Liver (tissue), 9 donors: ENCODE results near the gene PTPRN2. TPM values are rescaled to one million over a fixed set of nuclear protein-coding genes. Genes with fewer than 3 reads are reported as not detected.

Source experiments
- DNase-seq: peaks from one replicate; pipeline ENCODE4 v3.0.0-alpha.2; 2017; ENCODE audit warnings: low spot score
- H3K27ac ChIP-seq, 2 donors: one replicate each; pipeline ENCODE4 v1.7.0; 2013; ENCODE audit warnings: inconsistent platforms in 2 of 2, low read length in 2 of 2, control low read depth in 1 of 2, low read depth in 1 of 2, mild to moderate bottlenecking in 1 of 2
- H3K27me3 ChIP-seq, 4 donors: one replicate each; pipeline versions ENCODE4 v1.6.1 to v1.7.0; 2013; ENCODE audit warnings: low read length in 3 of 4, inconsistent platforms in 1 of 4, mild to moderate bottlenecking in 1 of 4, moderate library complexity in 1 of 4; ENCODE audit not compliant: control insufficient read depth in 4 of 4, insufficient read depth in 4 of 4
- H3K36me3 ChIP-seq, 4 donors: one replicate each; pipeline versions ENCODE4 v1.6.1 to v1.7.0; 2013; ENCODE audit warnings: low read length in 3 of 4, mild to moderate bottlenecking in 3 of 4, low read depth in 1 of 4, moderate library complexity in 1 of 4; ENCODE audit not compliant: control insufficient read depth in 4 of 4, insufficient read depth in 3 of 4
- H3K4me1 ChIP-seq, 4 donors: one replicate each; pipeline versions ENCODE4 v1.6.1 to v1.7.0; 2013; ENCODE audit warnings: low read length in 3 of 4, mild to moderate bottlenecking in 3 of 4, moderate library complexity in 1 of 4; ENCODE audit not compliant: control insufficient read depth in 4 of 4, insufficient read depth in 4 of 4
- H3K4me3 ChIP-seq, 3 donors: one replicate each; pipeline versions ENCODE4 v1.6.1 to v1.7.0; 2013; ENCODE audit warnings: low read length in 3 of 3, control low read depth in 1 of 3, low read depth in 1 of 3, mild to moderate bottlenecking in 1 of 3
- H3K9ac ChIP-seq, 2 donors: one replicate each; pipeline ENCODE4 v1.7.0; 2013; ENCODE audit warnings: low read length in 2 of 2, mild to moderate bottlenecking in 2 of 2, moderate library complexity in 2 of 2, control low read depth in 1 of 2, low read depth in 1 of 2
- H3K9me3 ChIP-seq, 4 donors: one replicate each; pipeline versions ENCODE4 v1.6.1 to v1.7.0; 2013; ENCODE audit warnings: low read length in 3 of 4; ENCODE audit not compliant: control insufficient read depth in 4 of 4
- CTCF ChIP-seq: fragments of 150-350 bp; IDR thresholded peaks from 2 replicates; pipeline ENCODE4 v1.5.1; 2017; ENCODE audit warnings: improper control_type of control experiment, low read depth, low read length; ENCODE audit not compliant: missing input control
- EGR1 ChIP-seq, 2 donors: IDR thresholded peaks; 2 replicates each; pipeline ENCODE4 v1.6.1; 2016 to 2018; ENCODE audit warnings: antibody characterized with exemption in 2 of 2, low read depth in 2 of 2
- FOXA1 ChIP-seq: IDR thresholded peaks from 2 replicates; pipeline ENCODE4 v1.6.1; 2016; ENCODE audit warnings: antibody characterized with exemption
- FOXA2 ChIP-seq: IDR thresholded peaks from 2 replicates; pipeline ENCODE4 v1.6.1; 2016; ENCODE audit warnings: antibody characterized with exemption
- GABPA ChIP-seq, 2 donors: IDR thresholded peaks in 1 of 2; conservative IDR thresholded peaks in 1 of 2; 2 replicates each; pipeline ENCODE4 v1.6.1; 2016; ENCODE audit warnings: antibody characterized with exemption in 2 of 2, mild to moderate bottlenecking in 1 of 2, moderate library complexity in 1 of 2
- HNF4G ChIP-seq: IDR thresholded peaks from 2 replicates; pipeline ENCODE4 v1.6.1; 2016; ENCODE audit warnings: antibody characterized with exemption
- JUND ChIP-seq, 2 donors: IDR thresholded peaks; 2 replicates each; pipeline ENCODE4 v1.6.1; 2016; ENCODE audit warnings: antibody characterized with exemption in 2 of 2
- MAX ChIP-seq: IDR thresholded peaks from 2 replicates; pipeline ENCODE4 v1.6.1; 2016; ENCODE audit warnings: antibody characterized with exemption
- RAD21 ChIP-seq, 2 donors: IDR thresholded peaks; 2 replicates each; pipeline ENCODE4 v1.6.1; 2016; ENCODE audit warnings: antibody characterized with exemption in 2 of 2, mild to moderate bottlenecking in 2 of 2
- SP1 ChIP-seq: IDR thresholded peaks from 2 replicates; pipeline ENCODE4 v1.6.1; 2018; ENCODE audit warnings: antibody characterized with exemption, mild to moderate bottlenecking
- TAF1 ChIP-seq: conservative IDR thresholded peaks from 2 replicates; pipeline ENCODE4 v1.6.1; 2016; ENCODE audit warnings: antibody characterized with exemption, mild to moderate bottlenecking
- YY1 ChIP-seq: IDR thresholded peaks from 2 replicates; pipeline ENCODE4 v1.6.1; 2016; ENCODE audit warnings: antibody characterized with exemption, mild to moderate bottlenecking
- WGBS: extraction: QIAGEN DNeasy Blood & Tissue Kit; methylation state at CpG from one replicate; pipeline ENCODE4 v1.1.7; 2013; 5-methylcytosine and 5-hydroxymethylcytosine counted together
- polyA plus RNA-seq, 2 donors: library from polyadenylated mRNA; stranded (reverse) in 1 of 2; unstranded in 1 of 2; fragments of 200-250 nt in 1 of 2; fragments of >200 nt in 1 of 2; fragmentation: Nextera tagmentation in 1 of 2; extraction: Ambion mirVana in 1 of 2; gene quantifications; one replicate each; pipeline versions ENCODE4 v1.2.1 to v1.2.3, GENCODE V29; 2013 to 2015
- total RNA-seq, 2 donors: library from RNA; depleted of rRNA; stranded (reverse); fragments of >200 nt; gene quantifications; one replicate each; pipeline ENCODE4 v1.2.3, GENCODE V29; 2014
- TF ChIP-seq, protein P1 (sequence below): IDR thresholded peaks from 2 replicates; pipeline ENCODE4 v1.6.1; 2016; ENCODE audit warnings: antibody characterized with exemption
- TF ChIP-seq, protein P2 (sequence below): IDR thresholded peaks from 2 replicates; pipeline ENCODE4 v1.6.1; 2016; ENCODE audit warnings: antibody characterized with exemption
- TF ChIP-seq, protein P3 (sequence below): IDR thresholded peaks from 2 replicates; pipeline ENCODE4 v1.6.1; 2016; ENCODE audit warnings: antibody characterized with exemption, mild to moderate bottlenecking
- donor health status: healthy.
- donor health status: healthy.
- donor health status: healthy.
- donor health status: healthy.
- donor health status: healthy.

PTPRN2 gene
- total and polyA plus RNA-seq, 4 donors, result 0.75 to 1.9 (median 1.1) TPM

DNA sequence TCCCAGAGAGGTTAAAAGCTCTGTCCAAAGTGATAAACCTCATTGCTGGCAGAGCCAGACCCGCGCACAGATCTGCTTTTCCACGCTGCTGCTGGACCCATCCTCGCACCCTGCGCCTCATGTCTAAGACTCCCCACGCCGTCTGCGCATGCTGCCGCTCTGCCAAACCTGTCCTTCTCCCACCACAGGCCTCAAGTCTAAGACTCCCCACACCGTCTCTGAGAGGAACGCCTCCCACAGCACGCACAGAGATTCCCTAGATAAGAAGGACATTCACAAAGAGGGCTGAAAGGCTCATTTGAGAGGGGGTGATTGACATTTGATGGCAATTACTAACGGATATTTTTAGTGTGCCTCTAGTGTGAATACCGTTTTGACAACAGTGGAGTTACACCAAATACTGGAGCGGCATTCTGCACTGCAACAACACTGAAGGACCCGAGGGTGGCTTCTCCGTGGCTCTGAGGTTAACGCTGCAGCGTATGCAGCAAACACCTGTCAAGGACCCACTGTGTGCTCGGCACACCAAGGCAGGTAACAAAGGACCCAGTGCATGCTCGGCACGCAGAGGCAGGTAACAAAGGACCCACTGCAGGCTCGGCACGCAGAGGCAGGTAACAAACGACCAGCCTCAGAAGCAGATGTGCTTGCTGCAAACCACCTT is 1019.4 kb downstream of the PTPRN2 start:
- no peak for TF ChIP-seq YY1
- TF ChIP-seq EGR1 (IDR thresholded peaks at IDR 0.05; ENCODE audit: low read depth in 2 of 2), result no peak
- no peak for TF ChIP-seq FOXA1
- no peak for TF ChIP-seq TAF1
- TF ChIP-seq HNF4G, result no peak
- no peak for TF ChIP-seq SP1
- no peak for TF ChIP-seq RAD21 (IDR thresholded peaks at IDR 0.05)
- no peak for TF ChIP-seq JUND (IDR thresholded peaks at IDR 0.05)
- TF ChIP-seq, protein P1, sequence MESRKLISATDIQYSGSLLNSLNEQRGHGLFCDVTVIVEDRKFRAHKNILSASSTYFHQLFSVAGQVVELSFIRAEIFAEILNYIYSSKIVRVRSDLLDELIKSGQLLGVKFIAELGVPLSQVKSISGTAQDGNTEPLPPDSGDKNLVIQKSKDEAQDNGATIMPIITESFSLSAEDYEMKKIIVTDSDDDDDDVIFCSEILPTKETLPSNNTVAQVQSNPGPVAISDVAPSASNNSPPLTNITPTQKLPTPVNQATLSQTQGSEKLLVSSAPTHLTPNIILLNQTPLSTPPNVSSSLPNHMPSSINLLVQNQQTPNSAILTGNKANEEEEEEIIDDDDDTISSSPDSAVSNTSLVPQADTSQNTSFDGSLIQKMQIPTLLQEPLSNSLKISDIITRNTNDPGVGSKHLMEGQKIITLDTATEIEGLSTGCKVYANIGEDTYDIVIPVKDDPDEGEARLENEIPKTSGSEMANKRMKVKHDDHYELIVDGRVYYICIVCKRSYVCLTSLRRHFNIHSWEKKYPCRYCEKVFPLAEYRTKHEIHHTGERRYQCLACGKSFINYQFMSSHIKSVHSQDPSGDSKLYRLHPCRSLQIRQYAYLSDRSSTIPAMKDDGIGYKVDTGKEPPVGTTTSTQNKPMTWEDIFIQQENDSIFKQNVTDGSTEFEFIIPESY, result no peak
- TF ChIP-seq, protein P2, sequence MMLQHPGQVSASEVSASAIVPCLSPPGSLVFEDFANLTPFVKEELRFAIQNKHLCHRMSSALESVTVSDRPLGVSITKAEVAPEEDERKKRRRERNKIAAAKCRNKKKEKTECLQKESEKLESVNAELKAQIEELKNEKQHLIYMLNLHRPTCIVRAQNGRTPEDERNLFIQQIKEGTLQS, result no peak
- TF ChIP-seq GABPA (IDR thresholded peaks at IDR 0.05 in 1 of 2, conservative IDR thresholded peaks at IDR 0.05 in 1 of 2), result no peak
- no peak for TF ChIP-seq CTCF
- Histone ChIP-seq H3K27me3 (peaks cover 0 to 5% (median 1%) of the 10 kb centered on the region in 4 donors), H3K27ac (peak overlapping the region in 1 of 2 donors; percentile 10), H3K36me3 (no peaks in the 10 kb centered on the region), H3K4me1 (peaks cover 0 to 5% (median 0%) of the 10 kb centered on the region in 4 donors), H3K9me3 (no peaks in the 10 kb centered on the region), H3K4me3 (peak overlapping the region; percentile 35 to 79 (median 46)), H3K9ac (no peak overlapping the region)
- WGBS, result 53% methylated on average over 25 of the region's 25 CpGs
- DNase-seq, result no peak

GRCh38 chr7:157567666-157568065 is 1020.0 kb downstream of the PTPRN2 start:
- TF ChIP-seq MAX (no peak), RAD21 (IDR thresholded peaks at IDR 0.05) (no peak), SP1 (no peak), FOXA2 (no peak), JUND (IDR thresholded peaks at IDR 0.05) (no peak), TAF1 (no peak), HNF4G (no peak), GABPA (IDR thresholded peaks at IDR 0.05 in 1 of 2, conservative IDR thresholded peaks at IDR 0.05 in 1 of 2) (no peak), YY1 (no peak), CTCF (no peak), FOXA1 (no peak)
- TF ChIP-seq, protein P1, result no peak
- TF ChIP-seq, protein P2, result no peak
- TF ChIP-seq, protein P3, sequence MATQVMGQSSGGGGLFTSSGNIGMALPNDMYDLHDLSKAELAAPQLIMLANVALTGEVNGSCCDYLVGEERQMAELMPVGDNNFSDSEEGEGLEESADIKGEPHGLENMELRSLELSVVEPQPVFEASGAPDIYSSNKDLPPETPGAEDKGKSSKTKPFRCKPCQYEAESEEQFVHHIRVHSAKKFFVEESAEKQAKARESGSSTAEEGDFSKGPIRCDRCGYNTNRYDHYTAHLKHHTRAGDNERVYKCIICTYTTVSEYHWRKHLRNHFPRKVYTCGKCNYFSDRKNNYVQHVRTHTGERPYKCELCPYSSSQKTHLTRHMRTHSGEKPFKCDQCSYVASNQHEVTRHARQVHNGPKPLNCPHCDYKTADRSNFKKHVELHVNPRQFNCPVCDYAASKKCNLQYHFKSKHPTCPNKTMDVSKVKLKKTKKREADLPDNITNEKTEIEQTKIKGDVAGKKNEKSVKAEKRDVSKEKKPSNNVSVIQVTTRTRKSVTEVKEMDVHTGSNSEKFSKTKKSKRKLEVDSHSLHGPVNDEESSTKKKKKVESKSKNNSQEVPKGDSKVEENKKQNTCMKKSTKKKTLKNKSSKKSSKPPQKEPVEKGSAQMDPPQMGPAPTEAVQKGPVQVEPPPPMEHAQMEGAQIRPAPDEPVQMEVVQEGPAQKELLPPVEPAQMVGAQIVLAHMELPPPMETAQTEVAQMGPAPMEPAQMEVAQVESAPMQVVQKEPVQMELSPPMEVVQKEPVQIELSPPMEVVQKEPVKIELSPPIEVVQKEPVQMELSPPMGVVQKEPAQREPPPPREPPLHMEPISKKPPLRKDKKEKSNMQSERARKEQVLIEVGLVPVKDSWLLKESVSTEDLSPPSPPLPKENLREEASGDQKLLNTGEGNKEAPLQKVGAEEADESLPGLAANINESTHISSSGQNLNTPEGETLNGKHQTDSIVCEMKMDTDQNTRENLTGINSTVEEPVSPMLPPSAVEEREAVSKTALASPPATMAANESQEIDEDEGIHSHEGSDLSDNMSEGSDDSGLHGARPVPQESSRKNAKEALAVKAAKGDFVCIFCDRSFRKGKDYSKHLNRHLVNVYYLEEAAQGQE, result no peak
- Histone ChIP-seq H3K27ac (no peak overlapping the region), H3K9ac (no peak overlapping the region), H3K9me3 (no peaks in the 10 kb centered on the region), H3K27me3 (peaks cover 0 to 3% (median 1%) of the 10 kb centered on the region in 4 donors), H3K36me3 (no peaks in the 10 kb centered on the region), H3K4me3 (no peak overlapping the region), H3K4me1 (peaks cover 0 to 5% (median 0%) of the 10 kb centered on the region in 4 donors)
- WGBS, result 97% methylated on average over 10 of the region's 10 CpGs
- DNase-seq, result no peak
